SK-N-SH treated with all-trans-retinoic acid at 6 μM for 48 hours (cell line): ENCODE results near the gene NCAN.

Experiments used
- ATAC-seq: fragments of 200-7000 bp; cut with Tn5 transposase; 3 replicates; pipeline ENCODE4 v1.9.1; 2020; ENCODE audit warnings: mild to moderate bottlenecking, moderate library complexity
- ARNTL ChIP-seq: fragments of 450-650 bp; formaldehyde crosslinking; IDR thresholded peaks from 2 replicates; pipeline ENCODE4 v1.5.0; 2020; ENCODE audit warnings: low read depth, mild to moderate bottlenecking, moderate library complexity, borderline replicate concordance
- BACH2 ChIP-seq: fragments of 250-450 bp; sonication (Bioruptor Pico); IDR thresholded peaks from 2 replicates; pipeline ENCODE4 v1.9.0; 2021; ENCODE audit warnings: mild to moderate bottlenecking, borderline replicate concordance
- CREB5 ChIP-seq: fragments of 250-450 bp; sonication (Bioruptor Pico); IDR thresholded peaks from 2 replicates; pipeline ENCODE4 v1.5.1; 2020; ENCODE audit warnings: low read depth, mild to moderate bottlenecking, moderate library complexity
- CSDC2 ChIP-seq: fragments of 250-450 bp; sonication (Bioruptor Pico); IDR thresholded peaks from 2 replicates; pipeline ENCODE4 v1.5.0; 2020; ENCODE audit warnings: mild to moderate bottlenecking, moderate library complexity
- GLIS3 ChIP-seq: fragments of 250-450 bp; sonication (Bioruptor Pico); IDR thresholded peaks from 2 replicates; pipeline ENCODE4 v1.5.0; 2020; ENCODE audit warnings: mild to moderate bottlenecking, moderate library complexity
- POU6F1 ChIP-seq: fragments of 250-450 bp; sonication (Bioruptor Pico); IDR thresholded peaks from 2 replicates; pipeline ENCODE4 v1.8.0; 2021; ENCODE audit warnings: low read depth, mild to moderate bottlenecking, moderate library complexity, borderline replicate concordance
- PPARA ChIP-seq: fragments of 250-450 bp; sonication (Bioruptor Pico); IDR thresholded peaks from 2 replicates; pipeline ENCODE4 v1.5.0; 2020; ENCODE audit warnings: mild to moderate bottlenecking, borderline replicate concordance
- TCF4 ChIP-seq: fragments of 250-450 bp; sonication (Bioruptor Pico); IDR thresholded peaks from 2 replicates; pipeline ENCODE4 v1.8.0; 2021; ENCODE audit warnings: mild to moderate bottlenecking, moderate library complexity, borderline replicate concordance
- TOX ChIP-seq: fragments of 250-450 bp; sonication (Bioruptor Pico); IDR thresholded peaks from 2 replicates; pipeline ENCODE4 v1.8.0; 2021; ENCODE audit warnings: mild to moderate bottlenecking, moderate library complexity, borderline replicate concordance
- TSHZ2 ChIP-seq: fragments of 250-450 bp; sonication (Bioruptor Pico); IDR thresholded peaks from 2 replicates; pipeline ENCODE4 v1.5.0; 2020; ENCODE audit warnings: mild to moderate bottlenecking, moderate library complexity
- ZC3H10 ChIP-seq: fragments of 250-450 bp; sonication (Bioruptor Pico); IDR thresholded peaks from 2 replicates; pipeline ENCODE4 v1.5.1; 2021; ENCODE audit warnings: mild to moderate bottlenecking, moderate library complexity
- ZFP3 ChIP-seq: fragments of 250-450 bp; sonication (Bioruptor Pico); IDR thresholded peaks from 2 replicates; pipeline ENCODE4 v1.5.0; 2020; ENCODE audit warnings: mild to moderate bottlenecking, moderate library complexity
- ZFP30 ChIP-seq: fragments of 450-650 bp; formaldehyde crosslinking; IDR thresholded peaks from 2 replicates; pipeline ENCODE4 v1.5.0; 2022; ENCODE audit warnings: mild to moderate bottlenecking, moderate library complexity
- ZNF565 ChIP-seq: fragments of 450-650 bp; formaldehyde crosslinking; conservative IDR thresholded peaks from 2 replicates; pipeline ENCODE4 v1.5.0; 2020; ENCODE audit warnings: low read depth, mild to moderate bottlenecking, moderate library complexity
- ZNF70 ChIP-seq: fragments of 450-650 bp; formaldehyde crosslinking; IDR thresholded peaks from 2 replicates; pipeline ENCODE4 v1.5.0; 2020; ENCODE audit warnings: mild to moderate bottlenecking, moderate library complexity
- ZNF8 ChIP-seq: fragments of 450-650 bp; formaldehyde crosslinking; IDR thresholded peaks from 2 replicates; pipeline ENCODE4 v1.5.0; 2020; ENCODE audit warnings: mild to moderate bottlenecking, moderate library complexity

Gene NCAN

GRCh38 chr19:19257836-19258588 is 46.3 kb downstream of the NCAN start (continued):
- TF ChIP-seq TSHZ2 (no peak), ZNF565 (no peak), ZFP30 (no peak), ZNF70 (CRISPR knock-in tag) (no peak), TCF4 (CRISPR knock-in tag) (no peak), CSDC2 (no peak), GLIS3 (no peak), ZNF8 (no peak), ZC3H10 (CRISPR knock-in tag) (no peak), POU6F1 (CRISPR knock-in tag) (no peak)

GRCh38 chr19:19258589-19259338 is 47.0 kb downstream of the NCAN start:
- TF ChIP-seq ZFP3 (CRISPR knock-in tag), result peak; percentile 92
- no peak for TF ChIP-seq BACH2 (CRISPR knock-in tag)
- TF ChIP-seq, all 23 proteins: peak for 1
- no peak for ATAC-seq

- TF ChIP-seq POU6F1 (CRISPR knock-in tag) (no peak), BACH2 (CRISPR knock-in tag) (no peak), PPARA (CRISPR knock-in tag) (no peak), ARNTL (CRISPR knock-in tag) (no peak), CREB5 (CRISPR knock-in tag) (no peak), TOX (no peak), TSHZ2 (no peak), CSDC2 (no peak), TCF4 (CRISPR knock-in tag) (no peak)
- TF ChIP-seq, all 23 proteins: peak for 0
- peak; percentile 74 for ATAC-seq
Measured at GRCh38 chr19:19259741-19260140, 48.0 kb downstream of the NCAN start.
